ENCODE data around the gene PIK3CA. TPM values are rescaled to one million over a fixed set of nuclear protein-coding genes. Genes with fewer than 3 reads are reported as not detected.
"Not testable (repeated sequence)": the region's sequence is repeated elsewhere in the genome, so short reads cannot be mapped to it uniquely, and the experiment has no call there.

The PIK3CA gene
- total RNA-seq, 1 donor from 2014 or later: 28.0 TPM

GRCh38 chr3:179236669-179237301 lies 88.6 kb downstream of the PIK3CA start:
- H3K4me1 Mint-ChIP-seq (ENCODE audit: low read depth, unreplicated experiment): peaks cover 8% of the 10 kb centered on the region
- peaks cover 10% of the 10 kb centered on the region for H3K36me3 ChIP-seq (ENCODE audit: insufficient read depth, low read length)
- no peak for FAIRE-seq
- H4K20me1 ChIP-seq (ENCODE audit: insufficient read depth, low read length): no peaks in the 10 kb centered on the region
- no peaks in the 10 kb centered on the region for H3K4me1 ChIP-seq (ENCODE audit: insufficient read depth, low read length)
- no peaks in the 10 kb centered on the region for H3K79me2 ChIP-seq (ENCODE audit: insufficient read depth, low read length)
- H3K27ac Mint-ChIP-seq (ENCODE audit: unreplicated experiment): no peak overlapping the region
- no peaks in the 10 kb centered on the region for H3K9me3 ChIP-seq (ENCODE audit: insufficient read depth, low read depth, low read length)
- H3K9ac ChIP-seq (ENCODE audit: low read length): no peak overlapping the region
- no peak overlapping the region for H2AFZ ChIP-seq (ENCODE audit: low read depth, low read length)
- no peaks in the 10 kb centered on the region for H3K27me3 ChIP-seq (ENCODE audit: insufficient read depth, low read length)
- peaks cover 9% of the 10 kb centered on the region for H3K36me3 Mint-ChIP-seq (ENCODE audit: low read depth, unreplicated experiment)
- no peak for DNase-seq (ENCODE audit: low read depth)
- H3K27me3 Mint-ChIP-seq (ENCODE audit: low read depth, unreplicated experiment): no peaks in the 10 kb centered on the region
- H3K9me3 Mint-ChIP-seq (ENCODE audit: unreplicated experiment): no peaks in the 10 kb centered on the region
- H3K4me3 Mint-ChIP-seq (ENCODE audit: unreplicated experiment): no peak overlapping the region
- TF ChIP-seq EZH2 (IDR thresholded peaks at IDR 0.05; ENCODE audit: insufficient read depth, low read length): no peak
- TF ChIP-seq, protein P1, sequence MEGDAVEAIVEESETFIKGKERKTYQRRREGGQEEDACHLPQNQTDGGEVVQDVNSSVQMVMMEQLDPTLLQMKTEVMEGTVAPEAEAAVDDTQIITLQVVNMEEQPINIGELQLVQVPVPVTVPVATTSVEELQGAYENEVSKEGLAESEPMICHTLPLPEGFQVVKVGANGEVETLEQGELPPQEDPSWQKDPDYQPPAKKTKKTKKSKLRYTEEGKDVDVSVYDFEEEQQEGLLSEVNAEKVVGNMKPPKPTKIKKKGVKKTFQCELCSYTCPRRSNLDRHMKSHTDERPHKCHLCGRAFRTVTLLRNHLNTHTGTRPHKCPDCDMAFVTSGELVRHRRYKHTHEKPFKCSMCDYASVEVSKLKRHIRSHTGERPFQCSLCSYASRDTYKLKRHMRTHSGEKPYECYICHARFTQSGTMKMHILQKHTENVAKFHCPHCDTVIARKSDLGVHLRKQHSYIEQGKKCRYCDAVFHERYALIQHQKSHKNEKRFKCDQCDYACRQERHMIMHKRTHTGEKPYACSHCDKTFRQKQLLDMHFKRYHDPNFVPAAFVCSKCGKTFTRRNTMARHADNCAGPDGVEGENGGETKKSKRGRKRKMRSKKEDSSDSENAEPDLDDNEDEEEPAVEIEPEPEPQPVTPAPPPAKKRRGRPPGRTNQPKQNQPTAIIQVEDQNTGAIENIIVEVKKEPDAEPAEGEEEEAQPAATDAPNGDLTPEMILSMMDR (IDR thresholded peaks at IDR 0.05; ENCODE audit: insufficient read depth, low read depth, low read length): no peak
- no peak overlapping the region for H3K4me2 ChIP-seq (ENCODE audit: low read length)
- no peak overlapping the region for H3K4me3 ChIP-seq (ENCODE audit: insufficient read depth, low read depth, low read length)
- H3K27ac ChIP-seq (ENCODE audit: low read depth, low read length): no peak overlapping the region

DNA sequence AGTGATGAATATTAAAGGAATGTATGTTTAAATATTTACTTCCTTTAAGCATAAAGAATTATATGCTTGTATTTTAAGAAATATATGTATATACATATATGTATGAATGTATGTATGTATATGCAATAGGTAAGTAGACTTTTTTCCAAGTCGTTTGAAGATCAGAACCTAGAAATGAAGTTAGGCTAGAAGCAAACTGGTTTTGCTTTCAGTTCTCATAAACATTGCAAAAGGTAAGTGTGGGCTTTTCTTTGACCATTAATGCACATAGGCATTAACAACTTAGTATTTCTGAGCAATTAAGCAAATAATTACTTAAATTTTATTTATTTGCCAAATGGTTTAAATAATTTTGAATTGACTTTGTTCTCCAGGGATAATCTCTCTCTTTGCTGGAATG lies 92.1 kb downstream of the PIK3CA start:
- not testable (repeated sequence) for H3K9ac ChIP-seq (ENCODE audit: low read length); H3K4me3 ChIP-seq (ENCODE audit: insufficient read depth, low read depth, low read length); H3K4me2 ChIP-seq (ENCODE audit: low read length); H3K36me3 ChIP-seq (ENCODE audit: insufficient read depth, low read length); H3K27ac ChIP-seq (ENCODE audit: low read depth, low read length); H3K36me3 Mint-ChIP-seq (ENCODE audit: low read depth, unreplicated experiment); H3K4me1 Mint-ChIP-seq (ENCODE audit: low read depth, unreplicated experiment); H4K20me1 ChIP-seq (ENCODE audit: insufficient read depth, low read length); H3K79me2 ChIP-seq (ENCODE audit: insufficient read depth, low read length); DNase-seq (ENCODE audit: low read depth); H3K4me1 ChIP-seq (ENCODE audit: insufficient read depth, low read length); H3K27me3 Mint-ChIP-seq (ENCODE audit: low read depth, unreplicated experiment); H3K27ac Mint-ChIP-seq (ENCODE audit: unreplicated experiment); H2AFZ ChIP-seq (ENCODE audit: low read depth, low read length); H3K9me3 ChIP-seq (ENCODE audit: insufficient read depth, low read depth, low read length); H3K9me3 Mint-ChIP-seq (ENCODE audit: unreplicated experiment); FAIRE-seq; H3K4me3 Mint-ChIP-seq (ENCODE audit: unreplicated experiment); H3K27me3 ChIP-seq (ENCODE audit: insufficient read depth, low read length)

- H3K4me1 ChIP-seq (ENCODE audit: insufficient read depth, low read length); H3K4me1 Mint-ChIP-seq (ENCODE audit: low read depth, unreplicated experiment); H3K4me3 Mint-ChIP-seq (ENCODE audit: unreplicated experiment); H3K9me3 Mint-ChIP-seq (ENCODE audit: unreplicated experiment); H3K27me3 ChIP-seq (ENCODE audit: insufficient read depth, low read length); H3K9me3 ChIP-seq (ENCODE audit: insufficient read depth, low read depth, low read length); H3K27ac ChIP-seq (ENCODE audit: low read depth, low read length); DNase-seq (ENCODE audit: low read depth); H3K4me2 ChIP-seq (ENCODE audit: low read length); H3K27ac Mint-ChIP-seq (ENCODE audit: unreplicated experiment); H4K20me1 ChIP-seq (ENCODE audit: insufficient read depth, low read length); H2AFZ ChIP-seq (ENCODE audit: low read depth, low read length); H3K4me3 ChIP-seq (ENCODE audit: insufficient read depth, low read depth, low read length); H3K79me2 ChIP-seq (ENCODE audit: insufficient read depth, low read length); H3K27me3 Mint-ChIP-seq (ENCODE audit: low read depth, unreplicated experiment); H3K36me3 ChIP-seq (ENCODE audit: insufficient read depth, low read length); H3K36me3 Mint-ChIP-seq (ENCODE audit: low read depth, unreplicated experiment); H3K9ac ChIP-seq (ENCODE audit: low read length): not testable (repeated sequence)
- FAIRE-seq: peak; percentile 9
Measured at GRCh38 chr3:179242859-179243258, 94.7 kb downstream of the PIK3CA start.
